Heart right ventricle (tissue), 16 donors: ENCODE measurements around the gene PPP2CA. TPM values are rescaled to one million over a fixed set of nuclear protein-coding genes. Genes with fewer than 3 reads are reported as not detected.
A peak's percentile ranks its signal among the peaks of the same experiment; 100 is the strongest.

Experiments
- ATAC-seq, 8 donors: fragments of 200-7000 bp; cut with Tn5 transposase; one replicate each; pipeline ENCODE4 v1.9.1; 2020; ENCODE audit warnings: mild to moderate bottlenecking in 8 of 8, moderate library complexity in 8 of 8, moderate number of reproducible peaks in 1 of 8
- DNase-seq, 2 donors: peaks; one replicate each; pipeline ENCODE4 v3.0.0-alpha.2; 2020
- H3K27ac ChIP-seq, 10 donors: fragments of 200-600 bp; sonication (generic) in 2 of 10; one replicate each; pipeline versions ENCODE4 v1.5.0 to v1.8.0; 2020 to 2022; ENCODE audit warnings: mild to moderate bottlenecking in 3 of 10
- H3K27me3 ChIP-seq, 7 donors: fragments of 200-600 bp; one replicate each; pipeline ENCODE4 v1.8.0; 2021 to 2022; ENCODE audit warnings: mild to moderate bottlenecking in 2 of 7
- H3K36me3 ChIP-seq, 9 donors: fragments of 200-600 bp; sonication (generic) in 1 of 9; one replicate each; pipeline versions ENCODE4 v1.5.0 to v1.8.0; 2020 to 2022; ENCODE audit warnings: mild to moderate bottlenecking in 2 of 9
- H3K4me1 ChIP-seq, 9 donors: fragments of 200-600 bp; sonication (generic) in 1 of 9; one replicate each; pipeline versions ENCODE4 v1.5.0 to v1.8.0; 2020 to 2022; ENCODE audit warnings: mild to moderate bottlenecking in 4 of 9
- H3K4me3 ChIP-seq, 10 donors: fragments of 200-600 bp; sonication (generic) in 2 of 10; one replicate each; pipeline versions ENCODE4 v1.5.0 to v1.8.0; 2020 to 2022; ENCODE audit warnings: mild to moderate bottlenecking in 7 of 10, moderate library complexity in 2 of 10
- H3K9me3 ChIP-seq, 11 donors: fragments of 200-600 bp in 10 of 11; sonication (generic) in 2 of 11; one replicate each; pipeline versions ENCODE4 v1.5.0 to v1.8.0; 2013 to 2022; ENCODE audit warnings: mild to moderate bottlenecking in 2 of 11, control low read depth in 1 of 11, moderate library complexity in 1 of 11
- CTCF ChIP-seq, 9 donors: fragments of 200-600 bp; sonication (generic) in 2 of 9; IDR thresholded peaks; one replicate each; pipeline versions ENCODE4 v1.5.0 to v1.8.0; 2021 to 2022; ENCODE audit warnings: antibody characterized with exemption in 9 of 9, mild to moderate bottlenecking in 5 of 9, moderate library complexity in 1 of 9
- WGBS, 2 donors: extraction: QIAGEN DNeasy Blood & Tissue Kit; methylation state at CpG; one replicate each; pipeline ENCODE4 v1.1.7; 2013; ENCODE audit warnings: inconsistent platforms in 1 of 2; 5-methylcytosine and 5-hydroxymethylcytosine counted together
- intact Hi-C, 10 donors: fragments of 100-400 bp; cut with DNase I; formaldehyde crosslinking; loops; one replicate each; pipeline versions ENCODE4 v1.11.1 to v1.14.2; 2022
- polyA plus RNA-seq, 2 donors: library from polyadenylated mRNA; stranded (reverse); fragments of 200-250 nt; gene quantifications; one replicate each; pipeline ENCODE4 v1.2.3, GENCODE V29; 2013
- total RNA-seq, 10 donors: library from RNA; stranded (reverse); fragmentation: NEBNext Ultra II Directional in 3 of 10; extraction: Animal tissue kit (Norgen Biotek cat#: 25700) in 3 of 10; gene quantifications; one replicate each; pipeline versions ENCODE4 v1.2.1 to v1.2.4, GENCODE V29; 2021 to 2023
- donor health status: Arrhythmogenic right ventricular cardiomyopathy.
- donor health status: ischemic (EF 13 %, LVEDD 7.1; RV severe dilation, severe dysfunction).
- donor health status: healthy with polysubstance abuse.
- donor health status: DM: no; HTN: yes; CAD: no.
- donor health status: DM: no; HTN: no; CAD: no.
- donor health status: ischemic (EF 25% LVEDD 6.9; RV normal size, moderate dysfunction).
- donor health status: ischemic (EF 25% LVEDD 5.7; RV mildly dilated, moderate dysfunction).
- donor health status: healthy.
- donor health status: DM: yes; HTN: yes; CAD: no.
- donor health status: Ischemic cardiomyopathy.
- donor health status: ischemic (EF 35%, LVEDD 5.7; RV mildly dilated, moderate dysfunction).
- donor health status: nonischemic (EF 11% LVEDD 7.7; RV severe dilation, severe dysfunction).
- donor health status: DM: yes; HTN: yes; CAD: no.
- donor health status: PGD.
- donor health status: ischemic (EF 29% LVEDD 5.4; RV normal size, mild dysfunction).
- donor health status: nonischemic (EF 23%, LVEDD 6.1; RV moderate dilation, normal function).

PPP2CA gene
- total and polyA plus RNA-seq, 12 donors: 47.1 to 249 (median 168) TPM

- Histone ChIP-seq H3K4me3 (no peak overlapping the region), H3K4me1 (peaks cover 0 to 48% (median 34%) of the 10 kb centered on the region in 9 donors), H3K27me3 (no peaks in the 10 kb centered on the region), H3K36me3 (no peaks in the 10 kb centered on the region), H3K27ac (peak overlapping the region in 7 of 10 donors; percentile 95 to 100 (median 99)), H3K9me3 (no peaks in the 10 kb centered on the region)
- TF ChIP-seq CTCF (IDR thresholded peaks at IDR 0.05): no peak
- ATAC-seq (no peak), DNase-seq (no peak)
- intact Hi-C loops: loop anchor here in 2 of 10 donors (5.0 kb wide), 2 partner anchors 35 to 50 kb away; partner anchors contain the start of gene SKP1 (in 1 of the 2)
- 68 to 83% methylated on average over 3 of the region's 3 CpGs for WGBS, 2 donors
Observed at GRCh38 chr5:134227776-134228175, 1.9 kb upstream of the PPP2CA start.

DNA sequence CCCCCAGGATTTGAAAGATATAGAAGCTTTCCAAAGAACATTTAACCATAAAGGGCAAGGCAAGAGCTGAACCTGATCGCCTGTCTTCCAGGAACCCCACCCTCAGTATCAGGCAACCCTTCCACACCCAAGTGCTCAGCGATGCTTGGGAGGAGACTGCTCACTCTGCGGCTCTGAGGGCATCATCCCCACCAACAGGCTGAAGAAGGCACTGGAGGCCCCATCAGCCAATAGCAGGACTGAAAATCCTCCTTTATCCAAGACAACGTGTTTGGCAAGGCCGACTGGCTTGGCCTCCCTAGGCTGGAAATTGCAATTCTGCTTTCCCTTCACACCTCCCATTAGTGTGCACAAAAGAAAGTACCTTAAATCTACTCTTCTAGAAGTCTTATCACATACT is 1.4 kb upstream of the PPP2CA start:
- DNase-seq: peak in 1 of 2 donors; percentile 43
- H3K4me3 ChIP-seq: peak overlapping the region in 8 of 10 donors; percentile 74 to 99 (median 88)

GRCh38 chr5:134226441-134227192 is 744 bp upstream of the PPP2CA start:
- DNase-seq (peak in 1 of 2 donors; percentile 32), ATAC-seq (peak; percentile 3 to 63 (median 35))
- peak overlapping the region; percentile 95 to 100 (median 98) for H3K27ac ChIP-seq
- H3K27me3 ChIP-seq: no peaks in the 10 kb centered on the region
- intact Hi-C loops: loop anchor here in 2 of 10 donors (5.0 kb wide), 2 partner anchors 34 to 49 kb away; partner anchors contain the start of gene SKP1 (in 1 of the 2)
- H3K4me3 ChIP-seq: peak overlapping the region; percentile 46 to 99 (median 86)
- peaks cover 0 to 60% (median 45%) of the 10 kb centered on the region in 9 donors for H3K4me1 ChIP-seq
- peaks cover 0 to under 1% (median 0%) of the 10 kb centered on the region in 9 donors for H3K36me3 ChIP-seq
- TF ChIP-seq CTCF (IDR thresholded peaks at IDR 0.05): no peak
- 3 to 5% methylated on average over 51 of the region's 51 CpGs for WGBS, 2 donors
- no peaks in the 10 kb centered on the region for H3K9me3 ChIP-seq

More for the DNA sequence above, 1.4 kb upstream of the PPP2CA start:
- Histone ChIP-seq H3K9me3 (no peaks in the 10 kb centered on the region), H3K36me3 (no peaks in the 10 kb centered on the region), H3K27ac (peak overlapping the region in 9 of 10 donors; percentile 95 to 100 (median 99)), H3K27me3 (no peaks in the 10 kb centered on the region), H3K4me1 (peaks cover 0 to 53% (median 39%) of the 10 kb centered on the region in 9 donors)
- WGBS, 2 donors: 38 to 45% methylated on average over 5 of the region's 5 CpGs
- intact Hi-C loops: loop anchor here in 2 of 10 donors (5.0 kb wide), 2 partner anchors 35 to 50 kb away; partner anchors contain the start of gene SKP1 (in 1 of the 2)
- peak in 1 of 8 donors; percentile 31 for ATAC-seq
- TF ChIP-seq CTCF (IDR thresholded peaks at IDR 0.05): peak in 1 of 9 donors; percentile 17

DNA sequence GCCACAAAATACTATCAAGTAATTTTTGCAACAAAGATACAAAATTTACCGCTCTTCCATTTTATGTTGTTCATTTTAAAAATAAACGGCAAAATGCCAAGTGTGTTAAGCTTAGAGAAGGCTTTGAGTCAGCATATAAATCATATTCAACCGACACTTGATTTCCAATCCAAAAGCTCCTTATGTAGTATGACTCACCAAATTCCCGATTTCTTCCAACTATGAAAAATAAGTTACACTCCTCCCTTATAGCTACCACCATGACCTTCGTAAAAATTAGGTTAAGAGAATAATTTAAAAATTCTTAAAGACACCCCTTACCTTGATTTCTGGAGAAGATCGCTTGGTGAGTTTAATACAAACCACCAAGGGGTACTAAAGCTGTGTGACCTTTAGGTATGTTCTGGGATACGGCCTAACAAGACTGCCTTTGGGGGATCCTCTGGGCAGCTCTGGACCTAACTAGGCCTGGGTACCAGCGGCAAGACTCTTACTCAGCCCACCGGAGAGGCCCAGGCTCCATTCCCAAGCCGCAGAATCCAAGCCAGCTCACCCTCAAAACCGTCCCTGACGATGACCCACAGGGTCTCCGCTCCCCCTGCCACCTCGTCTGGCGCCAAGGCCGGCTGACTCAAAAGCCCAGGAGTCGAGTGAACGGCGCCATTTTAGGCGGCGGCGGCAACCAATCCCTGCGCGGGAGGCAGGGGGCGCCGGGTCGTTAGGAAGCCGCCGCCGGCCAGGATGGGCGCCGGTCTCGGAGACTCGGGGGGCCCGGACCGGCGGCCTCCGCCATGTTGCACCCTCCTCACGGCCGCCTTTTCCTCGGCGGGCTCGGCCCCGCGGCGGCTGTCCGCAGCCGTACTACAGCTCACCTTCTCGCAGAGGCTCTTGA is 739 bp downstream of the PPP2CA start:
- peak in 7 of 9 donors; percentile 17 to 59 (median 42) for TF ChIP-seq CTCF (IDR thresholded peaks at IDR 0.05)
- peak overlapping the region; percentile 74 to 99 (median 86) for H3K4me3 ChIP-seq
- DNase-seq: peak; percentile 59 to 62
- peaks cover 0 to 15% (median 0%) of the 10 kb centered on the region in 9 donors for H3K36me3 ChIP-seq
- 1% methylated on average over 49 of the region's 49 CpGs for WGBS, 2 donors
- H3K27me3 ChIP-seq: no peaks in the 10 kb centered on the region
- H3K4me1 ChIP-seq: peaks cover 5 to 74% (median 60%) of the 10 kb centered on the region in 9 donors
- peak overlapping the region; percentile 95 to 100 (median 98) for H3K27ac ChIP-seq
- peak; percentile 23 to 61 (median 44) for ATAC-seq
- no peaks in the 10 kb centered on the region for H3K9me3 ChIP-seq
- intact Hi-C loops: loop anchor here in 3 of 10 donors (5.0 kb wide), 3 partner anchors 33 to 48 kb away; partner anchors contain the start of gene SKP1 (in 1 of the 3)
